Measurements from ENCODE around the gene ERMN. TPM values are rescaled to one million over a fixed set of nuclear protein-coding genes. Genes with fewer than 3 reads are reported as not detected.

Gene ERMN
- total and polyA plus RNA-seq, 2 donors (not counting 1 experiment from before 2014, with no cell fraction given): 0.17 TPM; not detected in 1

DNA sequence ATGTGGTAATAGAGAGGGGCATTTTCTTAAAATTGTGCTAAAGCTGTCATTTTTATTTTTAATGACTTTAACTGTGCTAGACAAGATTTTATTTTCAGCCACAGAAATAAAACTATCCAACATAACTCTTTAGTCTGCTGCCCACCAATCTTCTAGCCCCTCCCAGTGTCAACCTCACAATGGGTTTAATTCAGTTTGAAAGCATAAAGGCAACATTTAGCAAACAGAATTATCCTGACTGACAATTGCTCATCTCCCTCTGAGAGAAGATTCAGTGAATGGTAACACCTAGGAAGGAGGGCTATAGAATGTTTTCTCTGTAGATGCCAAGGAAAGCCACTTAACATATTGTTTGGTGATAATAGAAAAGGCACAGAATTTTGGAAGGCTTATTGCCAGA, 5.2 kb downstream of the ERMN start:
- Histone ChIP-seq H3K9me3 (ENCODE audit: control insufficient read depth, insufficient read depth, low read depth, low read length) (no peaks in the 10 kb centered on the region), H3K27ac (ENCODE audit: insufficient read depth, low read length) (no peak overlapping the region), H4K20me1 (ENCODE audit: control insufficient read depth, extremely low read depth, insufficient read depth, low read length) (no peaks in the 10 kb centered on the region), H3K36me3 (ENCODE audit: control insufficient read depth, insufficient read depth, low read length) (no peaks in the 10 kb centered on the region), H3K27me3 (ENCODE audit: control insufficient read depth, insufficient read depth, low read length) (no peaks in the 10 kb centered on the region), H3K79me2 (ENCODE audit: control insufficient read depth, insufficient read depth, low read length) (no peaks in the 10 kb centered on the region), H3K4me2 (ENCODE audit: extremely low read depth, insufficient read depth, low read length) (no peak overlapping the region), H2AFZ (ENCODE audit: low read length) (no peak overlapping the region), H3K9ac (ENCODE audit: insufficient read depth, low read length) (no peak overlapping the region), H3K4me3 (replicated peaks in 1 of 4; ENCODE audit: control extremely low read depth in 1 of 4, insufficient read depth in 1 of 4, low read depth in 3 of 4, low read length in 4 of 4) (no peak overlapping the region), H3K4me1 (ENCODE audit: control insufficient read depth, extremely low read depth, insufficient read depth, low read length) (no peaks in the 10 kb centered on the region)
- DNase-seq (ENCODE audit: low read depth in 2 of 2): no peak
- no peak for TF ChIP-seq EZH2 (IDR thresholded peaks at IDR 0.05; ENCODE audit: low read length, missing control alignments)
- TF ChIP-seq, protein P1, sequence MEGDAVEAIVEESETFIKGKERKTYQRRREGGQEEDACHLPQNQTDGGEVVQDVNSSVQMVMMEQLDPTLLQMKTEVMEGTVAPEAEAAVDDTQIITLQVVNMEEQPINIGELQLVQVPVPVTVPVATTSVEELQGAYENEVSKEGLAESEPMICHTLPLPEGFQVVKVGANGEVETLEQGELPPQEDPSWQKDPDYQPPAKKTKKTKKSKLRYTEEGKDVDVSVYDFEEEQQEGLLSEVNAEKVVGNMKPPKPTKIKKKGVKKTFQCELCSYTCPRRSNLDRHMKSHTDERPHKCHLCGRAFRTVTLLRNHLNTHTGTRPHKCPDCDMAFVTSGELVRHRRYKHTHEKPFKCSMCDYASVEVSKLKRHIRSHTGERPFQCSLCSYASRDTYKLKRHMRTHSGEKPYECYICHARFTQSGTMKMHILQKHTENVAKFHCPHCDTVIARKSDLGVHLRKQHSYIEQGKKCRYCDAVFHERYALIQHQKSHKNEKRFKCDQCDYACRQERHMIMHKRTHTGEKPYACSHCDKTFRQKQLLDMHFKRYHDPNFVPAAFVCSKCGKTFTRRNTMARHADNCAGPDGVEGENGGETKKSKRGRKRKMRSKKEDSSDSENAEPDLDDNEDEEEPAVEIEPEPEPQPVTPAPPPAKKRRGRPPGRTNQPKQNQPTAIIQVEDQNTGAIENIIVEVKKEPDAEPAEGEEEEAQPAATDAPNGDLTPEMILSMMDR (conservative IDR thresholded peaks at IDR 0.05 in 1 of 2, IDR thresholded peaks at IDR 0.05 in 1 of 2; ENCODE audit: low read depth in 1 of 2, low read length in 2 of 2): no peak

DNA sequence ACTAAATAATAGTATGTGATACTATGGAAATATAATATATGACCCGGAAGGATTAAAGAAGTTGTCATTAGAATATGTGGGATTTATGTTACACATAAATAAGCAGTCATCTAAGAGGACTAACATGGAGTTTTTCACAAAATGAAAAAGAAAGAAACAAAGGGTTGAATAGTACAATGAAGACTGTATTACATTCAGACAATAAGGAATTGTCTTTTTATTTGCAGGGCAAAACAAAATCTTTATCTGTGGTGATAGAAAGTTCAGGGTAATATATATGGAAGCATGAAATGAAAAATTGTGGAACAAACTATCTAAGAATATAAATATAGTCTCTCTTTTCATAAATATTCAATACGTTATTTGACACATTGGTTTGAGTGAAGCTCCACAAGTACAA, 5.8 kb downstream of the ERMN start:
- Histone ChIP-seq H2AFZ (ENCODE audit: low read length) (no peak overlapping the region), H3K4me1 (ENCODE audit: control insufficient read depth, extremely low read depth, insufficient read depth, low read length) (no peaks in the 10 kb centered on the region), H3K27ac (ENCODE audit: insufficient read depth, low read length) (no peak overlapping the region), H3K4me3 (replicated peaks in 1 of 4; ENCODE audit: control extremely low read depth in 1 of 4, insufficient read depth in 1 of 4, low read depth in 3 of 4, low read length in 4 of 4) (no peak overlapping the region), H3K9me3 (ENCODE audit: control insufficient read depth, insufficient read depth, low read depth, low read length) (no peaks in the 10 kb centered on the region), H4K20me1 (ENCODE audit: control insufficient read depth, extremely low read depth, insufficient read depth, low read length) (no peaks in the 10 kb centered on the region), H3K4me2 (ENCODE audit: extremely low read depth, insufficient read depth, low read length) (no peak overlapping the region), H3K36me3 (ENCODE audit: control insufficient read depth, insufficient read depth, low read length) (no peaks in the 10 kb centered on the region), H3K79me2 (ENCODE audit: control insufficient read depth, insufficient read depth, low read length) (no peaks in the 10 kb centered on the region), H3K27me3 (ENCODE audit: control insufficient read depth, insufficient read depth, low read length) (no peaks in the 10 kb centered on the region), H3K9ac (ENCODE audit: insufficient read depth, low read length) (no peak overlapping the region)
- TF ChIP-seq, protein P1 (conservative IDR thresholded peaks at IDR 0.05 in 1 of 2, IDR thresholded peaks at IDR 0.05 in 1 of 2; ENCODE audit: low read depth in 1 of 2, low read length in 2 of 2): no peak
- TF ChIP-seq EZH2 (IDR thresholded peaks at IDR 0.05; ENCODE audit: low read length, missing control alignments): no peak
- no peak for DNase-seq (ENCODE audit: low read depth in 2 of 2)

DNA sequence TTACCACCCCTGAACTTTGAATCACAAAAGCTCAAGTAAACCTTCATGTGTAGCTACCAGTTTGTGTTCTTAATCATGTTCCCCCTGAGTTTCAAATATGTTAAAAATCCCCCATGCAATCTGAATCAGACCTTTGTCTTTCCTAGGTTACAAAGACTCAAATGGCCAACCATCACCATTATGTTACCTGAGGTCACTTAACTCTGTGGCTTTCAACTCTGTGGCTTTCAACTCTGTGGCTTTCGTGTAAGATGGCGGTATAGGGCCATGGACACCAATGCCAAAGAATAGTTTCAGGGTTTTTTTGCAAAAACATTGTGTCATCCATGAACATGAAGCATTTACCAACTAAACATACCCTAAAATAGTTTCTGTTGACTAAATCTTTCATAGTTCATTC, 6.7 kb downstream of the ERMN start:
- Histone ChIP-seq H3K9me3 (ENCODE audit: control insufficient read depth, insufficient read depth, low read depth, low read length) (no peaks in the 10 kb centered on the region), H4K20me1 (ENCODE audit: control insufficient read depth, extremely low read depth, insufficient read depth, low read length) (no peaks in the 10 kb centered on the region), H3K27me3 (ENCODE audit: control insufficient read depth, insufficient read depth, low read length) (no peaks in the 10 kb centered on the region), H3K4me3 (replicated peaks in 1 of 4; ENCODE audit: control extremely low read depth in 1 of 4, insufficient read depth in 1 of 4, low read depth in 3 of 4, low read length in 4 of 4) (no peak overlapping the region), H3K79me2 (ENCODE audit: control insufficient read depth, insufficient read depth, low read length) (no peaks in the 10 kb centered on the region), H2AFZ (ENCODE audit: low read length) (no peak overlapping the region), H3K9ac (ENCODE audit: insufficient read depth, low read length) (no peak overlapping the region), H3K27ac (ENCODE audit: insufficient read depth, low read length) (no peak overlapping the region), H3K4me1 (ENCODE audit: control insufficient read depth, extremely low read depth, insufficient read depth, low read length) (no peaks in the 10 kb centered on the region), H3K36me3 (ENCODE audit: control insufficient read depth, insufficient read depth, low read length) (no peaks in the 10 kb centered on the region), H3K4me2 (ENCODE audit: extremely low read depth, insufficient read depth, low read length) (no peak overlapping the region)
- no peak for DNase-seq (ENCODE audit: low read depth in 2 of 2)
- TF ChIP-seq, protein P1 (conservative IDR thresholded peaks at IDR 0.05 in 1 of 2, IDR thresholded peaks at IDR 0.05 in 1 of 2; ENCODE audit: low read depth in 1 of 2, low read length in 2 of 2): no peak
- TF ChIP-seq EZH2 (IDR thresholded peaks at IDR 0.05; ENCODE audit: low read length, missing control alignments): no peak

All from fibroblast of lung (primary cell).